HepG2 (cell line): ENCODE results near the gene TBC1D20. TPM values are rescaled to one million over a fixed set of nuclear protein-coding genes. Genes with fewer than 3 reads are reported as not detected.
A peak's percentile ranks its signal among the peaks of the same experiment; 100 is the strongest.

Source experiments
- CHD4 ChIP-seq: fragments of 200-600 bp; sonication (generic); IDR thresholded peaks from 2 replicates; pipeline ENCODE4 v1.7.0; 2017; ENCODE audit warnings: mild to moderate bottlenecking, low read length, borderline replicate concordance
- DMAP1 ChIP-seq: IDR thresholded peaks from 2 replicates; pipeline ENCODE4 v1.6.1; 2016
- EP300 ChIP-seq, 3 experiments: sonication (generic) in 1 of 3; formaldehyde crosslinking in 1 of 3; IDR thresholded peaks; 2 replicates each; pipeline versions ENCODE4 v1.5.1 to v1.6.1; 2011 to 2020; ENCODE audit warnings: low read depth in 2 of 3, low read length in 2 of 3, borderline replicate concordance in 1 of 3, improper control_type of control experiment in 1 of 3, mild to moderate bottlenecking in 1 of 3, missing genetic modification reagents in 1 of 3, moderate library complexity in 1 of 3
- HDAC1 ChIP-seq: sonication (generic); formaldehyde crosslinking; IDR thresholded peaks from 2 replicates; pipeline ENCODE4 v1.5.1; 2020; ENCODE audit warnings: mild to moderate bottlenecking, missing genetic modification reagents
- HNF4G ChIP-seq, 2 experiments: sonication (generic) in 1 of 2; formaldehyde crosslinking in 1 of 2; IDR thresholded peaks; 2 replicates each; pipeline versions ENCODE4 v1.4.0 to v1.6.1; 2011 to 2020; ENCODE audit warnings: borderline replicate concordance in 2 of 2, low read depth in 2 of 2, mild to moderate bottlenecking in 2 of 2, low read length in 1 of 2, missing genetic modification reagents in 1 of 2, moderate library complexity in 1 of 2
- HOXD1 ChIP-seq: sonication (generic); formaldehyde crosslinking; IDR thresholded peaks from 2 replicates; pipeline ENCODE4 v1.5.0; 2020; ENCODE audit warnings: missing genetic modification reagents
- NFE2L2 ChIP-seq: fragments of 150-350 bp; IDR thresholded peaks from 2 replicates; pipeline ENCODE4 v1.6.1; 2014; ENCODE audit warnings: low read length
- RFX3 ChIP-seq: IDR thresholded peaks from 2 replicates; pipeline ENCODE4 v1.6.1; 2016; ENCODE audit warnings: missing biosample characterization, missing genetic modification reagents
- SALL1 ChIP-seq: sonication (generic); formaldehyde crosslinking; IDR thresholded peaks from 2 replicates; pipeline ENCODE4 v1.8.0; 2022; ENCODE audit warnings: mild to moderate bottlenecking, missing genetic modification reagents
- SAP130 ChIP-seq: IDR thresholded peaks from 2 replicates; pipeline ENCODE4 v1.6.1; 2016; ENCODE audit warnings: low read depth
- SIN3A ChIP-seq: IDR thresholded peaks from 2 replicates; pipeline ENCODE4 v1.6.1; 2011; ENCODE audit warnings: low read depth, mild to moderate bottlenecking, control low read depth, low read length, borderline replicate concordance
- U2AF1 ChIP-seq: fragments of 200-400 bp; formaldehyde crosslinking; optimal IDR thresholded peaks from 2 replicates; pipeline ENCODE3; 2017; ENCODE audit warnings: mild to moderate bottlenecking, low read depth, low read length
- ZFP36L2 ChIP-seq: sonication (generic); formaldehyde crosslinking; IDR thresholded peaks from 2 replicates; pipeline ENCODE4 v1.4.0; 2020; ENCODE audit warnings: missing genetic modification reagents
- ZNF451 ChIP-seq: sonication (generic); formaldehyde crosslinking; IDR thresholded peaks from 2 replicates; pipeline ENCODE4 v1.5.0; 2020; ENCODE audit warnings: mild to moderate bottlenecking, missing genetic modification reagents
- ZNF749 ChIP-seq: sonication (generic); formaldehyde crosslinking; IDR thresholded peaks from 2 replicates; pipeline ENCODE4 v1.8.0; 2022; ENCODE audit warnings: mild to moderate bottlenecking, missing genetic modification reagents, moderate library complexity, borderline replicate concordance
- ZNF775 ChIP-seq: sonication (generic); formaldehyde crosslinking; IDR thresholded peaks from 2 replicates; pipeline ENCODE4 v1.4.0; 2020; ENCODE audit warnings: missing genetic modification reagents, mild to moderate bottlenecking, moderate library complexity, borderline replicate concordance
- polyA plus RNA-seq, 8 experiments: library from polyadenylated mRNA; depleted of rRNA in 3 of 8; stranded (reverse) in 7 of 8; unstranded in 1 of 8; fragments of >200 nt; fragmentation: Illumina TruSeq in 4 of 8; extraction: Trizol in 4 of 8; gene quantifications; 2 replicates each; pipeline versions ENCODE4 v1.2.1 to v1.2.3, GENCODE V29; 2011 to 2016; ENCODE audit warnings: low read depth in 4 of 8, missing spikeins in 1 of 8, mixed read lengths in 1 of 8; ENCODE audit not compliant: insufficient read depth in 1 of 8
- total RNA-seq, 5 experiments: library from RNA; depleted of rRNA; stranded (reverse); fragments of >200 nt; fragmentation: Illumina TruSeq; extraction: Trizol; gene quantifications; 2 replicates each; pipeline ENCODE4 v1.2.3, GENCODE V29; 2016; ENCODE audit warnings: low read depth in 1 of 5
- TF ChIP-seq, protein P1 (sequence below): sonication (generic); formaldehyde crosslinking; IDR thresholded peaks from 2 replicates; pipeline ENCODE4 v1.5.1; 2020; ENCODE audit warnings: mild to moderate bottlenecking, moderate library complexity, missing genetic modification reagents
- TF ChIP-seq, protein P2 (sequence below): sonication (generic); formaldehyde crosslinking; conservative IDR thresholded peaks from 2 replicates; pipeline ENCODE4 v1.8.0; 2022; ENCODE audit warnings: mild to moderate bottlenecking, moderate library complexity, missing genetic modification reagents
- TF ChIP-seq, protein P3 (sequence below): sonication (generic); formaldehyde crosslinking; IDR thresholded peaks from 2 replicates; pipeline ENCODE4; 2020; ENCODE audit warnings: missing genetic modification reagents, mild to moderate bottlenecking, borderline replicate concordance
- TF ChIP-seq, protein P4 (sequence below): sonication (generic); formaldehyde crosslinking; IDR thresholded peaks from 2 replicates; pipeline ENCODE4 v1.4.0; 2020; ENCODE audit warnings: mild to moderate bottlenecking, low read depth, missing genetic modification reagents

The TBC1D20 gene
- total and polyA plus RNA-seq, 2 of the 13 experiments (the other 11 are each of a cell fraction or from before 2014, with no cell fraction given): 36.6 to 47.1 TPM

DNA sequence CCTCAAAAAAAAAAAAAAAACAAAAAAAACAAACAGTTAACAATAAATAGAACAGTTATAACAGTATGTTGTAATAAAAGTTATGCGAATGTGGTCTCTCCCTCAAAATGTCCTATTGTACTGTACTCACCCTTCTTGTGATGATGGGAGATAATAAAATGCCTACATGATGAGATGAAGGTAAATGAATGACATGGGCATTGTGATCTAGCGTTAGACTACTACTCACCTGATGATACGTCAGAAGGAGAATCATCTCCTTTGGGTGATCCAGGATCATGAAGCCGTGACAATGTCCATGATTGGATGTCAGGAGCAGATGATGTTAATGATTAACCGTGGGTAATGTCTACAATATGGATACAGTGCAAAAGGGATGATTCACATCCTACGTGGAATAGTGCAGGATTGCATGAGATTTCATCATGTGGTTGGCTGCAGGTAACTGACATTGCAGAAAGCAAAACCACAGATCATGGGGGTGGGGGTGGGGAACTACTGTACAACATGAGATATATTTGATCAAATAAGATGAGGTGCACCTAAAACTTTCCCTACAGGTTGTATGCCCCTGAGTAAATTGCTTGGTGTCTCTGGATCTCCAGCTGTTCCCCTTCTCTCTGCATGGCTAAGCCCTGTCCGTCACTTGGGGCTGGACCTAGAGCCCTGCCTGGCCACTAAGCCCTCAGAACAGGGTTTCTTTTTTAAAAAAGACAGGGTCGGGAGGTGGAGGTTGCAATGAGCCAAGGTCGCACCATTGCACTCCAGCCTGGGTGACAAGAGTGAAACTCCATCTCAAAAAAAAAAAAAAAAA lies 60.4 kb downstream of the TBC1D20 start (continued):
- TF ChIP-seq EP300 (IDR thresholded peaks at IDR 0.05; ENCODE audit: low read depth in 2 of 2, low read length in 2 of 2) (peak; percentile 97 to 99), EP300 (CRISPR knock-in tag; IDR thresholded peaks at IDR 0.05; ENCODE audit: borderline replicate concordance) (peak; percentile 98), CHD4 (0 out of 2 replicates have a peak, but pooled peaks have one; percentile 59), HNF4G (IDR thresholded peaks at IDR 0.05; ENCODE audit: borderline replicate concordance, low read depth, low read length) (no peak; the same call in 1 of the 2 replicates), HNF4G (CRISPR knock-in tag; IDR thresholded peaks at IDR 0.05; ENCODE audit: borderline replicate concordance, low read depth) (no peak), SALL1 (peak; percentile 87), ZNF451 (CRISPR knock-in tag) (peak; percentile 65; the same call in 1 of the 2 replicates), NFE2L2 (peak; percentile 77), ZFP36L2 (CRISPR knock-in tag) (no peak), SAP130 (CRISPR knock-in tag) (peak; percentile 91), RFX3 (CRISPR knock-in tag) (no peak), DMAP1 (peak; percentile 99), ZNF775 (CRISPR knock-in tag) (peak; percentile 84), U2AF1 (peak; percentile 76), HDAC1 (CRISPR knock-in tag) (peak; percentile 18; the same call in 1 of the 2 replicates), SIN3A (0 out of 2 replicates have a peak, but pooled peaks have one; percentile 35), ZNF749 (CRISPR knock-in tag) (peak; percentile 36; the same call in 1 of the 2 replicates), HOXD1 (CRISPR knock-in tag) (no peak)
- TF ChIP-seq, protein P1, sequence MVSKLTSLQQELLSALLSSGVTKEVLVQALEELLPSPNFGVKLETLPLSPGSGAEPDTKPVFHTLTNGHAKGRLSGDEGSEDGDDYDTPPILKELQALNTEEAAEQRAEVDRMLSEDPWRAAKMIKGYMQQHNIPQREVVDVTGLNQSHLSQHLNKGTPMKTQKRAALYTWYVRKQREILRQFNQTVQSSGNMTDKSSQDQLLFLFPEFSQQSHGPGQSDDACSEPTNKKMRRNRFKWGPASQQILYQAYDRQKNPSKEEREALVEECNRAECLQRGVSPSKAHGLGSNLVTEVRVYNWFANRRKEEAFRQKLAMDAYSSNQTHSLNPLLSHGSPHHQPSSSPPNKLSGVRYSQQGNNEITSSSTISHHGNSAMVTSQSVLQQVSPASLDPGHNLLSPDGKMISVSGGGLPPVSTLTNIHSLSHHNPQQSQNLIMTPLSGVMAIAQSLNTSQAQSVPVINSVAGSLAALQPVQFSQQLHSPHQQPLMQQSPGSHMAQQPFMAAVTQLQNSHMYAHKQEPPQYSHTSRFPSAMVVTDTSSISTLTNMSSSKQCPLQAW: peak; percentile 99
- TF ChIP-seq, protein P2, sequence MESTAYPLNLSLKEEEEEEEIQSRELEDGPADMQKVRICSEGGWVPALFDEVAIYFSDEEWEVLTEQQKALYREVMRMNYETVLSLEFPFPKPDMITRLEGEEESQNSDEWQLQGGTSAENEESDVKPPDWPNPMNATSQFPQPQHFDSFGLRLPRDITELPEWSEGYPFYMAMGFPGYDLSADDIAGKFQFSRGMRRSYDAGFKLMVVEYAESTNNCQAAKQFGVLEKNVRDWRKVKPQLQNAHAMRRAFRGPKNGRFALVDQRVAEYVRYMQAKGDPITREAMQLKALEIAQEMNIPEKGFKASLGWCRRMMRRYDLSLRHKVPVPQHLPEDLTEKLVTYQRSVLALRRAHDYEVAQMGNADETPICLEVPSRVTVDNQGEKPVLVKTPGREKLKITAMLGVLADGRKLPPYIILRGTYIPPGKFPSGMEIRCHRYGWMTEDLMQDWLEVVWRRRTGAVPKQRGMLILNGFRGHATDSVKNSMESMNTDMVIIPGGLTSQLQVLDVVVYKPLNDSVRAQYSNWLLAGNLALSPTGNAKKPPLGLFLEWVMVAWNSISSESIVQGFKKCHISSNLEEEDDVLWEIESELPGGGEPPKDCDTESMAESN (CRISPR knock-in tag): no peak; the same call in 1 of the 2 replicates
- TF ChIP-seq, protein P3, sequence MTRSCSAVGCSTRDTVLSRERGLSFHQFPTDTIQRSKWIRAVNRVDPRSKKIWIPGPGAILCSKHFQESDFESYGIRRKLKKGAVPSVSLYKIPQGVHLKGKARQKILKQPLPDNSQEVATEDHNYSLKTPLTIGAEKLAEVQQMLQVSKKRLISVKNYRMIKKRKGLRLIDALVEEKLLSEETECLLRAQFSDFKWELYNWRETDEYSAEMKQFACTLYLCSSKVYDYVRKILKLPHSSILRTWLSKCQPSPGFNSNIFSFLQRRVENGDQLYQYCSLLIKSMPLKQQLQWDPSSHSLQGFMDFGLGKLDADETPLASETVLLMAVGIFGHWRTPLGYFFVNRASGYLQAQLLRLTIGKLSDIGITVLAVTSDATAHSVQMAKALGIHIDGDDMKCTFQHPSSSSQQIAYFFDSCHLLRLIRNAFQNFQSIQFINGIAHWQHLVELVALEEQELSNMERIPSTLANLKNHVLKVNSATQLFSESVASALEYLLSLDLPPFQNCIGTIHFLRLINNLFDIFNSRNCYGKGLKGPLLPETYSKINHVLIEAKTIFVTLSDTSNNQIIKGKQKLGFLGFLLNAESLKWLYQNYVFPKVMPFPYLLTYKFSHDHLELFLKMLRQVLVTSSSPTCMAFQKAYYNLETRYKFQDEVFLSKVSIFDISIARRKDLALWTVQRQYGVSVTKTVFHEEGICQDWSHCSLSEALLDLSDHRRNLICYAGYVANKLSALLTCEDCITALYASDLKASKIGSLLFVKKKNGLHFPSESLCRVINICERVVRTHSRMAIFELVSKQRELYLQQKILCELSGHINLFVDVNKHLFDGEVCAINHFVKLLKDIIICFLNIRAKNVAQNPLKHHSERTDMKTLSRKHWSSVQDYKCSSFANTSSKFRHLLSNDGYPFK: no peak
- TF ChIP-seq, protein P4, sequence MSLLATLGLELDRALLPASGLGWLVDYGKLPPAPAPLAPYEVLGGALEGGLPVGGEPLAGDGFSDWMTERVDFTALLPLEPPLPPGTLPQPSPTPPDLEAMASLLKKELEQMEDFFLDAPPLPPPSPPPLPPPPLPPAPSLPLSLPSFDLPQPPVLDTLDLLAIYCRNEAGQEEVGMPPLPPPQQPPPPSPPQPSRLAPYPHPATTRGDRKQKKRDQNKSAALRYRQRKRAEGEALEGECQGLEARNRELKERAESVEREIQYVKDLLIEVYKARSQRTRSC: peak; percentile 96
